ENCODE results near the gene MSRB1.
A peak's percentile ranks its signal among the peaks of the same experiment; 100 is the strongest.

Gene MSRB1

GRCh38 chr16:1915732-1916639 is 27.0 kb downstream of the MSRB1 start:
- DNase-seq (ENCODE audit: low spot score), result no peak
- POLR2A ChIA-PET (ENCODE audit: low non-redundant PET), result no interaction called here
- CTCF ChIA-PET, result interaction anchor here (1.0 to 1.4 kb wide), 2 partner anchors 13 to 14 kb away, joined by 4 read pairs; no protein-coding TSS in a partner anchor
- H3K27ac ChIP-seq, result no peak overlapping the region
- TF ChIP-seq CTCF (conservative IDR thresholded peaks at IDR 0.05; ENCODE audit: low read depth), result no peak

GRCh38 chr16:1914988-1915387 is 28.0 kb downstream of the MSRB1 start:
- H3K27ac ChIP-seq, result peak overlapping the region; percentile 18; the same call in 1 of the 2 replicates
- POLR2A ChIA-PET (ENCODE audit: low non-redundant PET), result no interaction called here
- no peak for TF ChIP-seq CTCF (conservative IDR thresholded peaks at IDR 0.05; ENCODE audit: low read depth)
- CTCF ChIA-PET, result interaction anchor here (0.7 to 1.0 kb wide), 2 partner anchors 54 to 223 kb away, joined by 3 to 4 read pairs; no protein-coding TSS in a partner anchor
- no peak for DNase-seq (ENCODE audit: low spot score)

GRCh38 chr16:1914084-1914608 is 28.9 kb downstream of the MSRB1 start:
- ChIA-PET POLR2A (ENCODE audit: low non-redundant PET) (interaction anchor here (1.1 kb wide), 1 partner anchor 241 kb away, joined by 3 read pairs; the partner anchor contains the start of gene TRAF7), CTCF (interaction anchor here (0.7 to 1.0 kb wide), 2 partner anchors 53 to 222 kb away, joined by 3 to 4 read pairs; no protein-coding TSS in a partner anchor)
- no peak for TF ChIP-seq CTCF (conservative IDR thresholded peaks at IDR 0.05; ENCODE audit: low read depth)
- H3K27ac ChIP-seq, result peak overlapping the region; percentile 57; the same call in 1 of the 2 replicates
- no peak for DNase-seq (ENCODE audit: low spot score)

- TF ChIP-seq CTCF (conservative IDR thresholded peaks at IDR 0.05; ENCODE audit: low read depth), result no peak
- ChIA-PET CTCF (interaction anchor here (0.6 kb wide), 1 partner anchor 12 kb away, joined by 7 read pairs; no protein-coding TSS in a partner anchor), POLR2A (ENCODE audit: low non-redundant PET) (interaction anchor here (1.1 kb wide), 1 partner anchor 242 kb away, joined by 3 read pairs; the partner anchor contains the start of gene TRAF7)
- peak overlapping the region; percentile 57 for H3K27ac ChIP-seq
- DNase-seq (ENCODE audit: low spot score), result peak; percentile 62
Observed at GRCh38 chr16:1913327-1914083, 29.5 kb downstream of the MSRB1 start.

- ChIA-PET POLR2A (ENCODE audit: low non-redundant PET) (no interaction called here), CTCF (no interaction called here)
- 0 out of 2 replicates have a peak overlapping the region, but pooled peaks have one; percentile 57 for H3K27ac ChIP-seq
- no peak for TF ChIP-seq CTCF (conservative IDR thresholded peaks at IDR 0.05; ENCODE audit: low read depth)
- DNase-seq (ENCODE audit: low spot score), result no peak
Observed at GRCh38 chr16:1912215-1912543, 30.8 kb downstream of the MSRB1 start.
